T-cell (primary cell): ENCODE results near the gene AFF1. TPM values are rescaled to one million over a fixed set of nuclear protein-coding genes. Genes with fewer than 3 reads are reported as not detected.
"Not testable (repeated sequence)": the region's sequence is repeated elsewhere in the genome, so short reads cannot be mapped to it uniquely, and the experiment has no call there.

Source experiments
- ATAC-seq, 4 experiments: fragments of 200-7000 bp in 3 of 4; fragments of 150-1000 bp in 1 of 4; cut with Tn5 transposase; replicated peaks in 1 of 4; 1 replicate in 3 of 4; 2 replicates in 1 of 4; pipeline ENCODE4 v1.10.0; 2021; ENCODE audit warnings: moderate library complexity in 3 of 4, mild to moderate bottlenecking in 2 of 4, moderate number of reproducible peaks in 1 of 4
- CTCF ChIA-PET, 2 donors: fragments of 300-600 bp; sonication (Branson Sonifier 250); formaldehyde crosslinking; loops; one replicate each; lab custom pipeline; 2022; ENCODE audit warnings: antibody characterized with exemption in 2 of 2; lab: Charles Lee
- POLR2A ChIA-PET, 2 donors: fragments of 300-600 bp; sonication (Branson Sonifier 250); formaldehyde crosslinking; loops; one replicate each; lab custom pipeline; 2022; ENCODE audit warnings: antibody characterized with exemption in 2 of 2; lab: Charles Lee
- DNase-seq, 35 experiments: peaks; one replicate each; pipeline versions ENCODE4 v3.0.0 to v3.0.0-alpha.2; 2013 to 2023
- H3K27ac ChIP-seq: one replicate; pipeline ENCODE4 v1.5.1; 2013; ENCODE audit warnings: low read length
- H3K27me3 ChIP-seq, 2 experiments: replicated peaks in 1 of 2; 1 replicate in 1 of 2; 2 replicates in 1 of 2; pipeline versions ENCODE4 v1.6.1 to v1.7.0; 2013; ENCODE audit warnings: low read length in 1 of 2, mixed read lengths in 1 of 2; ENCODE audit not compliant: control insufficient read depth in 2 of 2, insufficient read depth in 2 of 2; ENCODE audit errors: extremely low read depth in 1 of 2
- H3K36me3 ChIP-seq, 2 donors: 1 replicate in 1 of 2; 2 replicates in 1 of 2; pipeline versions ENCODE4 v1.6.1 to v1.7.0; 2013; ENCODE audit warnings: low read length in 1 of 2; ENCODE audit not compliant: control insufficient read depth in 2 of 2, insufficient read depth in 1 of 2; ENCODE audit errors: extremely low read depth in 1 of 2
- H3K4me1 ChIP-seq, 2 experiments: 1 replicate in 1 of 2; 2 replicates in 1 of 2; pipeline versions ENCODE4 v1.6.1 to v1.7.0; 2013; ENCODE audit warnings: low read length in 2 of 2, mixed read lengths in 1 of 2; ENCODE audit not compliant: insufficient read depth in 2 of 2, control insufficient read depth in 1 of 2; ENCODE audit errors: extremely low read depth in 1 of 2
- H3K4me3 ChIP-seq, 2 donors: 1 replicate in 1 of 2; 2 replicates in 1 of 2; pipeline versions ENCODE4 v1.5.1 to v1.7.0; 2013; ENCODE audit warnings: mild to moderate bottlenecking in 2 of 2, low read length in 1 of 2, moderate library complexity in 1 of 2; ENCODE audit not compliant: control insufficient read depth in 1 of 2; ENCODE audit errors: extremely low read depth in 1 of 2
- H3K9me3 ChIP-seq: 2 replicates; pipeline ENCODE4 v1.7.0; 2013
- H3K27ac Mint-ChIP-seq, 2 donors: one replicate each; pipeline ENCODE4 v1.8.0; 2020 to 2021; ENCODE audit warnings: mild to moderate bottlenecking in 2 of 2, mixed read lengths in 2 of 2
- H3K27me3 Mint-ChIP-seq, 2 donors: one replicate each; pipeline ENCODE4 v1.8.0; 2021 to 2022; ENCODE audit warnings: mixed read lengths in 2 of 2
- H3K36me3 Mint-ChIP-seq: one replicate; pipeline ENCODE4 v1.8.0; 2021; ENCODE audit warnings: mixed read lengths
- H3K4me1 Mint-ChIP-seq, 3 donors: one replicate each; pipeline ENCODE4 v1.8.0; 2020 to 2022; ENCODE audit warnings: mixed read lengths in 3 of 3, mild to moderate bottlenecking in 1 of 3
- H3K4me3 Mint-ChIP-seq, 3 donors: one replicate each; pipeline ENCODE4 v1.8.0; 2020 to 2022; ENCODE audit warnings: mild to moderate bottlenecking in 3 of 3, mixed read lengths in 3 of 3, moderate library complexity in 3 of 3
- H3K9me3 Mint-ChIP-seq, 3 donors: one replicate each; pipeline ENCODE4 v1.8.0; 2020 to 2022; ENCODE audit warnings: mixed read lengths in 3 of 3
- WGBS: methylation state at CpG from one replicate; pipeline ENCODE4 v1.1.5; 2013; ENCODE audit warnings: missing lambda C conversion rate; ENCODE audit not compliant: insufficient coverage; 5-methylcytosine and 5-hydroxymethylcytosine counted together
- total RNA-seq, 35 experiments: library from RNA in 6 of 35; stranded (reverse) in 6 of 35; fragments of 120-200 nt in 1 of 35; gene quantifications; one replicate each; pipeline versions ENCODE4 v1.2.1 to v1.2.4 and lab custom pipeline; 2013 to 2026

AFF1 gene
- total RNA-seq, 5 donors from 2014 or later (not counting 1 experiment from before 2014, with no cell fraction given) = 65.3 to 112 (median 93.4) TPM

- ChIA-PET CTCF (interaction anchor here in 1 of 2 donors (0.6 to 1.5 kb wide), 3 partner anchors 78 to 90 kb away, joined by 3 to 9 read pairs (median 4); partner anchors contain the start of gene AFF1), POLR2A (no interaction called here)
- Histone ChIP-seq H3K4me3 (no peak overlapping the region), H3K36me3 (no peaks in the 10 kb centered on the region), H3K9me3 (no peaks in the 10 kb centered on the region), H3K4me1 (peaks cover 10 to 48% of the 10 kb centered on the region in 2 experiments), H3K27me3 (no peaks in the 10 kb centered on the region), H3K27ac (no peak overlapping the region)
- peaks cover 81 to 90% (median 87%) of the 10 kb centered on the region in 3 donors for H3K4me1 Mint-ChIP-seq
- DNase-seq = no peak
- WGBS = no CpG with 5 or more reads among the region's 4 CpGs
- H3K4me3 Mint-ChIP-seq = peak overlapping the region in 1 of 3 donors; percentile 43
- H3K27ac Mint-ChIP-seq = no peak overlapping the region
- H3K36me3 Mint-ChIP-seq = no peaks in the 10 kb centered on the region
- no peaks in the 10 kb centered on the region for H3K9me3 Mint-ChIP-seq
- H3K27me3 Mint-ChIP-seq = no peaks in the 10 kb centered on the region
- ATAC-seq = no peak
Observed at GRCh38 chr4:87012265-87012953, 77.6 kb downstream of the AFF1 start.

GRCh38 chr4:87012954-87013308 is 78.1 kb downstream of the AFF1 start:
- WGBS = 96% methylated on average over 7 of the region's 9 CpGs
- H3K36me3 Mint-ChIP-seq, H3K9me3 ChIP-seq, H3K27me3 Mint-ChIP-seq, H3K9me3 Mint-ChIP-seq, H3K36me3 ChIP-seq, ATAC-seq, H3K27ac ChIP-seq, H3K4me3 ChIP-seq, H3K27ac Mint-ChIP-seq, H3K27me3 ChIP-seq, DNase-seq, POLR2A ChIA-PET: not testable (repeated sequence)
- Mint-ChIP-seq H3K4me3 (peak overlapping the region in 1 of 3 donors; percentile 43), H3K4me1 (peaks cover 83 to 91% (median 88%) of the 10 kb centered on the region in 3 donors)
- CTCF ChIA-PET = interaction anchor here in 1 of 2 donors (0.6 kb wide), 1 partner anchor 78 kb away, joined by 4 read pairs; no protein-coding TSS in a partner anchor
- H3K4me1 ChIP-seq = peaks cover 10 to 51% of the 10 kb centered on the region in 2 experiments

GRCh38 chr4:87014284-87014782 is 79.5 kb downstream of the AFF1 start:
- ATAC-seq = no peak
- peak overlapping the region in 1 of 2 donors; percentile 72 for H3K27ac Mint-ChIP-seq

GRCh38 chr4:87015416-87015815 is 80.6 kb downstream of the AFF1 start:
- Mint-ChIP-seq H3K4me1 (peaks cover 85 to 93% (median 90%) of the 10 kb centered on the region in 3 donors), H3K4me3 (peak overlapping the region in 1 of 3 donors; percentile 43), H3K27me3 (no peaks in the 10 kb centered on the region), H3K27ac (no peak overlapping the region), H3K36me3 (no peaks in the 10 kb centered on the region), H3K9me3 (peaks cover 0 to 3% (median 0%) of the 10 kb centered on the region in 3 donors)
- H3K27ac ChIP-seq = no peak overlapping the region
- no peaks in the 10 kb centered on the region for H3K9me3 ChIP-seq
- DNase-seq (no peak), ATAC-seq (no peak)
- H3K4me3 ChIP-seq = no peak overlapping the region
- peaks cover 11 to 53% of the 10 kb centered on the region in 2 experiments for H3K4me1 ChIP-seq
- 100% methylated on average over 1 of the region's 1 CpG for WGBS
- ChIA-PET CTCF (no interaction called here), POLR2A (interaction anchor here in 1 of 2 donors (0.6 kb wide), 1 partner anchor 31 kb away, joined by 3 read pairs; no protein-coding TSS in a partner anchor)
- H3K27me3 ChIP-seq = no peaks in the 10 kb centered on the region
- H3K36me3 ChIP-seq = no peaks in the 10 kb centered on the region

More at GRCh38 chr4:87014284-87014782, 79.5 kb downstream of the AFF1 start:
- no peaks in the 10 kb centered on the region for H3K9me3 ChIP-seq
- no peaks in the 10 kb centered on the region for H3K27me3 Mint-ChIP-seq
- H3K36me3 Mint-ChIP-seq = no peaks in the 10 kb centered on the region
- no peak overlapping the region for H3K4me3 ChIP-seq
- ChIA-PET POLR2A (no interaction called here), CTCF (no interaction called here)
- WGBS = no CpG with 5 or more reads among the region's 2 CpGs
- peaks cover 0 to 3% (median 0%) of the 10 kb centered on the region in 3 donors for H3K9me3 Mint-ChIP-seq
- H3K4me3 Mint-ChIP-seq = peak overlapping the region in 1 of 3 donors; percentile 43
- no peaks in the 10 kb centered on the region for H3K36me3 ChIP-seq
- no peaks in the 10 kb centered on the region for H3K27me3 ChIP-seq
- H3K4me1 ChIP-seq = peaks cover 7 to 51% of the 10 kb centered on the region in 2 experiments
- H3K27ac ChIP-seq = no peak overlapping the region
- no peak for DNase-seq
- H3K4me1 Mint-ChIP-seq = peaks cover 83 to 93% (median 90%) of the 10 kb centered on the region in 3 donors

- H3K27ac Mint-ChIP-seq = peak overlapping the region; percentile 51 to 75
- 44% methylated on average over 1 of the region's 10 CpGs for WGBS
- CTCF ChIA-PET = interaction anchor here (0.6 to 1.0 kb wide), 3 partner anchors 82 to 519 kb away, joined by 3 to 4 read pairs (median 3); no protein-coding TSS in a partner anchor
Observed at GRCh38 chr4:87017580-87018342, 83.0 kb downstream of the AFF1 start.

More at GRCh38 chr4:87017580-87018342, 83.0 kb downstream of the AFF1 start:
- peak in 3 of 4 experiments; percentile 20 to 78 (median 56) for ATAC-seq
- H3K4me3 Mint-ChIP-seq = peak overlapping the region in 2 of 3 donors; percentile 25 to 50
- no peaks in the 10 kb centered on the region for H3K27me3 Mint-ChIP-seq
- POLR2A ChIA-PET = interaction anchor here (0.6 to 1.1 kb wide), 3 partner anchors 12 to 33 kb away, joined by 3 to 6 read pairs (median 4); no protein-coding TSS in a partner anchor
- no peaks in the 10 kb centered on the region for H3K36me3 ChIP-seq
- peaks cover 2% of the 10 kb centered on the region for H3K36me3 Mint-ChIP-seq
- H3K4me1 Mint-ChIP-seq = peaks cover 82 to 88% (median 85%) of the 10 kb centered on the region in 3 donors
- peaks cover 0 to 3% (median 0%) of the 10 kb centered on the region in 3 donors for H3K9me3 Mint-ChIP-seq
- DNase-seq = peak in 1 of 35 experiments; percentile 17
- no peaks in the 10 kb centered on the region for H3K9me3 ChIP-seq
- H3K4me1 ChIP-seq = peaks cover 11 to 50% of the 10 kb centered on the region in 2 experiments
- H3K4me3 ChIP-seq = no peak overlapping the region
- no peaks in the 10 kb centered on the region for H3K27me3 ChIP-seq
- no peak overlapping the region for H3K27ac ChIP-seq
